Measurements from ENCODE around the gene EIF3C. TPM values are rescaled to one million over a fixed set of nuclear protein-coding genes. Genes with fewer than 3 reads are reported as not detected.
"Not testable (repeated sequence)": the region's sequence is repeated elsewhere in the genome, so short reads cannot be mapped to it uniquely, and the experiment has no call there.

Gene EIF3C
- total RNA-seq, 1 experiment from 2014 or later, result 680 TPM

DNA sequence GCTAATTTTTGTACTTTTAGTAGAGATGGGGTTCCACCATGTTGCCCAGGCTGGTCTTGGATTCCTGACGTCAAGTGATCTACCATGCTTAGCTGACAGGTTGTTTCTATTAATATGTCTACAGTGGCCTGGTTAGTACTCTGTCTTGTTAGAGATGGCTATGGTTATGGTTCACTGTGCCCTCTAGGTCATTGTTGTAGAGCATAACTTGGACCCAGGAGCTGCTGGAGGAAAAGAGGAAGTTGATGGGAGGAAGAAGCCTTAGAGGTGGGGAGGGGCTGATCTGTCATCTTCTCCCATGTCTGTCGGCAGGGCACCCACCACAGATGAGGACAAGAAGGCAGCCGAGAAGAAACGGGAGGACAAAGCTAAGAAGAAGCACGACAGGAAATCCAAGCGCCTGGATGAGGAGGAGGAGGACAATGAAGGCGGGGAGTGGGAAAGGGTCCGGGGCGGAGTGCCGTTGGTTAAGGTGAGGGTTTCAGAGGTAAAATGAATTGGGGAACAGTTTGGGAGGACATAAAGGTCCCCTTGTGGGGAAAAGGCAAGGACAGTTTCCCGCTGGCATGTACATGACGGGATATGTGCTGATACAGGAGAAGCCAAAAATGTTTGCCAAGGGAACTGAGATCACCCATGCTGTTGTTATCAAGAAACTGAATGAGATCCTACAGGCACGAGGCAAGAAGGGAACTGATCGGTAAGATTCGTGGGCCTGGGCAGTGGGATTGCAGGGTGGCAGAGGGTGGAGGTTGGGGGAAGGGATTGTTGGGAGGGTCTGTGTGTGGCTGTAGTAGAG lies 11.8 kb downstream of the EIF3C start:
- H3K27ac ChIP-seq (ENCODE audit: low read depth, low read length); ATAC-seq; H3K9me2 ChIP-seq (ENCODE audit: insufficient read depth); DNase-seq (ENCODE audit: low read depth, low spot score); H4K20me1 ChIP-seq (ENCODE audit: insufficient read depth); H3K4me2 ChIP-seq (ENCODE audit: low read length); POLR2A ChIA-PET; RAD21 ChIA-PET (ENCODE audit: low non-redundant PET in 1 of 2, low total read pairs in 2 of 2, uncharacterized antibody in 2 of 2, unreplicated experiment in 2 of 2); intact Hi-C loops (cut with micrococcal nuclease); CTCF ChIA-PET; H3K9me3 ChIP-seq (ENCODE audit: control insufficient read depth in 1 of 2, insufficient read depth in 1 of 2, low read depth in 1 of 2, low read length in 2 of 2); BruUV-seq (replicated peaks); H3K4me3 ChIP-seq (replicated peaks in 1 of 2; ENCODE audit: low read depth in 1 of 2, low read length in 2 of 2); H3K79me2 ChIP-seq (ENCODE audit: insufficient read depth, low read length); H3K27me3 ChIP-seq (ENCODE audit: insufficient read depth, low read length); H3K36me3 ChIP-seq (ENCODE audit: control insufficient read depth in 1 of 2, insufficient read depth in 2 of 2, low read length in 2 of 2); H3K9ac ChIP-seq (ENCODE audit: low read length); H3K4me1 ChIP-seq (ENCODE audit: control insufficient read depth in 1 of 2, insufficient read depth in 2 of 2, low read length in 2 of 2); H2AFZ ChIP-seq (ENCODE audit: low read depth, low read length, poor library complexity, severe bottlenecking): not testable (repeated sequence)

DNA sequence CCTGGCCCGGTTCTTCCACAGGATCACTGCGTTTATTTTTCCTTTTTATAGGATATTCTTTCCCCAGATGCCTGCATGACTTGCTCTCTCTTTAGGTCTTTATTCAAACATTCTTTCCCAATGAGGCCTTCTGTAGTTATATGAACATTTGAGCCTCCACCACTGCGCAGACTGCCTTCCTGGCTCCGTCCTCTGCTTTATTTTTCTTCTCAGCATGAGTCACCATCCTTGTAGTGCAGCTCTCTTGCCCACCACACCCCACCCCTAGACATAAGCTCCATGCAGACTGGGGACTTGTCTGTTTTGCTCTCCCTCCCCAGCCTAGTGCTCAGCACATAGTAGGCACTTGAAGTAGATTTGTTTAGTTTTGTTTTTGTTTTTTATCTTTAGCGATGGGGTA lies 20.0 kb downstream of the EIF3C start:
- H2AFZ ChIP-seq (ENCODE audit: low read depth, low read length, poor library complexity, severe bottlenecking); H3K9me2 ChIP-seq (ENCODE audit: insufficient read depth); intact Hi-C loops (cut with micrococcal nuclease); CTCF ChIA-PET; H3K27me3 ChIP-seq (ENCODE audit: insufficient read depth, low read length); H3K9ac ChIP-seq (ENCODE audit: low read length); POLR2A ChIA-PET; RAD21 ChIA-PET (ENCODE audit: low non-redundant PET in 1 of 2, low total read pairs in 2 of 2, uncharacterized antibody in 2 of 2, unreplicated experiment in 2 of 2); DNase-seq (ENCODE audit: low read depth, low spot score); ATAC-seq; H4K20me1 ChIP-seq (ENCODE audit: insufficient read depth); H3K36me3 ChIP-seq (ENCODE audit: control insufficient read depth in 1 of 2, insufficient read depth in 2 of 2, low read length in 2 of 2); H3K4me1 ChIP-seq (ENCODE audit: control insufficient read depth in 1 of 2, insufficient read depth in 2 of 2, low read length in 2 of 2); H3K27ac ChIP-seq (ENCODE audit: low read depth, low read length); H3K4me3 ChIP-seq (replicated peaks in 1 of 2; ENCODE audit: low read depth in 1 of 2, low read length in 2 of 2); H3K4me2 ChIP-seq (ENCODE audit: low read length); H3K9me3 ChIP-seq (ENCODE audit: control insufficient read depth in 1 of 2, insufficient read depth in 1 of 2, low read depth in 1 of 2, low read length in 2 of 2); H3K79me2 ChIP-seq (ENCODE audit: insufficient read depth, low read length); BruUV-seq (replicated peaks): not testable (repeated sequence)

DNA sequence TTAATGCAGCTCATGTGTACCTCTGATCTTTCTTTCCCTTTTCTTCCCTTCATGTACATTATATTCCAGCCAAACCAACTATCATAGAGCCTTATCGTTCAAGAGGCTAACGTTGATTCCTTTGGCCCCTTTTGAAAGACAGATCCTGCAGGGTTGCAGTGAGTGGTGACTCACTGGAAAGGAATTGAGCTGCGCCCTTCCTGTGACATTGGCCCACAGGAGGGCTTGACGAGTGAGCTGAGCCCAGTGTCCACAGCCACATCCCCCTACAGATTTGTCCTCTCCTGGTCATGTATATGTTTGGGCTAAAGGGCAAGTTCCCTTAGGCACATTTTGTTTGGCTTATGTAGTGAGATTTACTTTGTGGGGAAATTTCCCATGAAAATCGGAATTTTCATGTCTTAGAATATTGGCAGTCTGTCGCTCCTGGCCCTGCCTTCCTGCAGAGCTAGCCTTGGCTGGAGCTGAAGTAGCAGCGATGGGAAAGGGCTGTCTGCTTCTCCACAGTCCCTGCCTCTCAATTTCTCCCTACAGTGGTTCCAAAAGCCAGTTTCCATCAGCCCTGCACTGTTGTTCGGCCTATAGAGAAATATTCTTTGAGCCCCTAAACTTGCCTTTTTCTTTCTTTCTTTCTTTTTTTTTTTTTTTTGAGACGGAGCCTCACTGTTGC lies 21.3 kb downstream of the EIF3C start:
- DNase-seq (ENCODE audit: low read depth, low spot score); H3K27ac ChIP-seq (ENCODE audit: low read depth, low read length); BruUV-seq (replicated peaks); H4K20me1 ChIP-seq (ENCODE audit: insufficient read depth); POLR2A ChIA-PET; H3K27me3 ChIP-seq (ENCODE audit: insufficient read depth, low read length); CTCF ChIA-PET; H3K4me1 ChIP-seq (ENCODE audit: control insufficient read depth in 1 of 2, insufficient read depth in 2 of 2, low read length in 2 of 2); H3K4me2 ChIP-seq (ENCODE audit: low read length); H3K36me3 ChIP-seq (ENCODE audit: control insufficient read depth in 1 of 2, insufficient read depth in 2 of 2, low read length in 2 of 2); H3K9me3 ChIP-seq (ENCODE audit: control insufficient read depth in 1 of 2, insufficient read depth in 1 of 2, low read depth in 1 of 2, low read length in 2 of 2); H2AFZ ChIP-seq (ENCODE audit: low read depth, low read length, poor library complexity, severe bottlenecking); H3K79me2 ChIP-seq (ENCODE audit: insufficient read depth, low read length); H3K9ac ChIP-seq (ENCODE audit: low read length); intact Hi-C loops (cut with micrococcal nuclease); RAD21 ChIA-PET (ENCODE audit: low non-redundant PET in 1 of 2, low total read pairs in 2 of 2, uncharacterized antibody in 2 of 2, unreplicated experiment in 2 of 2); H3K4me3 ChIP-seq (replicated peaks in 1 of 2; ENCODE audit: low read depth in 1 of 2, low read length in 2 of 2); H3K9me2 ChIP-seq (ENCODE audit: insufficient read depth): not testable (repeated sequence)
- ATAC-seq, result peak; percentile 69

DNA sequence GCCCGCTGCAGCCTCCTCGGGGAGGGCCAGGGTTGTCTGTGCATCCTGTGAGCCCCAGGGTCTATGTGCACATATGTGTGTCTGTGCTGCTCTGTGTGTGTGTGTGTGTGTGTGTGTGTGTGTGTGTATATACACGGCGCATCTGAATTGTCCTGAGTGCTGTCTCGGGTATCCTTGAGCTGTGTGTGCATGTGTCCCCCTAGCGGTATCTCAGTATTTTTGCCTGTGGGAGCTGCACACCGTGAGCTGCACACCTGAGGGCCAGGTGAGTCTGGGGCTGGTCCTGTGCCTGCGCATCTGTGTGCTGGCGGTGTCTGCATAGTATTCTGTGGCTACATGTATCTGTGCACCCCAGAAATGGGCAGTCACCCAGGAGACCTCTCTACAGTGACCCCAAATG lies 28.5 kb downstream of the EIF3C start:
- peak; percentile 82 for ATAC-seq
- H3K27me3 ChIP-seq (ENCODE audit: insufficient read depth, low read length); H3K9me3 ChIP-seq (ENCODE audit: control insufficient read depth in 1 of 2, insufficient read depth in 1 of 2, low read depth in 1 of 2, low read length in 2 of 2); H2AFZ ChIP-seq (ENCODE audit: low read depth, low read length, poor library complexity, severe bottlenecking); H3K9ac ChIP-seq (ENCODE audit: low read length); H4K20me1 ChIP-seq (ENCODE audit: insufficient read depth); RAD21 ChIA-PET (ENCODE audit: low non-redundant PET in 1 of 2, low total read pairs in 2 of 2, uncharacterized antibody in 2 of 2, unreplicated experiment in 2 of 2); DNase-seq (ENCODE audit: low read depth, low spot score); H3K27ac ChIP-seq (ENCODE audit: low read depth, low read length); H3K9me2 ChIP-seq (ENCODE audit: insufficient read depth); H3K4me3 ChIP-seq (replicated peaks in 1 of 2; ENCODE audit: low read depth in 1 of 2, low read length in 2 of 2); CTCF ChIA-PET; H3K79me2 ChIP-seq (ENCODE audit: insufficient read depth, low read length); BruUV-seq (replicated peaks); intact Hi-C loops (cut with micrococcal nuclease); H3K4me2 ChIP-seq (ENCODE audit: low read length); H3K4me1 ChIP-seq (ENCODE audit: control insufficient read depth in 1 of 2, insufficient read depth in 2 of 2, low read length in 2 of 2); POLR2A ChIA-PET; H3K36me3 ChIP-seq (ENCODE audit: control insufficient read depth in 1 of 2, insufficient read depth in 2 of 2, low read length in 2 of 2): not testable (repeated sequence)

Measured in HCT116 (cell line).